Measurements from ENCODE around the gene ITPA. TPM values are rescaled to one million over a fixed set of nuclear protein-coding genes. Genes with fewer than 3 reads are reported as not detected.

Gene ITPA
- total RNA-seq, 4 donors from 2014 or later: 35.7 to 76.7 (median 51.8) TPM

DNA sequence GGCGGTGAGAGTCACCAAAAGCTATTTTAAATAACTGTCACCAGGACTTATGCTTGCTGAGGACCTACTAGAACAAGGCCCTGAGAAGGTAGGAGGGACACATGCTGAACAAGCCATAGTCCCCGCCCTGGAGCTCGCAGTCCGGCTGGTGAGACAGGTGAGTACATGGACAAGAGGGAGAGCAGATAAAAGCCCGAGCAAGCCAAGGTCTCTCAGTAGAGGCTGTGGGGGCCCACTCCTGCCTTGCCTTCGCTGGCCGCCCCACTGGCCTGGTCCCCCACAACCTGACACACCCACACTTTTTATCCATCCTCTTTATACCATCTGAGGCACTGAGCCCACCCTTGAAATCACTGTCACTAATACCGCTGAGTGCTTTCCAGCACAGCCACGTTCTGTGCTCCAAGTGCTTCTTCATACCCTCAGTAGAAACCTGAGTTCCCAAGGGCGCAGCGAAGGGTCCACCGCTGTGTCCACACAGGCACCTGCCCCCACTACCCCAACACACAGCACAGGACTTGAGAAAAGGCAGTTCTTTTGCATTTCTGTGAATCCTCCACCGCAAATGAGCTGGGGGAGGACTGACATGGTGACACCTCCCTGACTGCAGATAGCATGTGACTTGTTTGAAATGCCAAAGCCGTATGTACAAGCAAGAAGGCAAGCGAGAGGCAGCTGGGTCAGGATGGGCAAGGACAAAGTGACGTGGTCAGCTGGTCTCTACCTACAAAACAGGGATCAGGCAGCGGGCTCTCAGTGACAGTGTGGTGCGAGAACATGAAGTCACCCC lies 16.9 kb upstream of the ITPA start:
- DNase-seq: no peak
- Histone ChIP-seq H3K36me3 (peaks cover 0 to 81% (median 0%) of the 10 kb centered on the region in 3 donors), H3K27ac (no peak overlapping the region), H3K4me1 (no peaks in the 10 kb centered on the region), H3K27me3 (no peaks in the 10 kb centered on the region), H3K4me3 (no peak overlapping the region), H3K9me3 (no peaks in the 10 kb centered on the region)
- no peak for TF ChIP-seq POLR2A (IDR thresholded peaks at IDR 0.05)
- TF ChIP-seq, protein P1, sequence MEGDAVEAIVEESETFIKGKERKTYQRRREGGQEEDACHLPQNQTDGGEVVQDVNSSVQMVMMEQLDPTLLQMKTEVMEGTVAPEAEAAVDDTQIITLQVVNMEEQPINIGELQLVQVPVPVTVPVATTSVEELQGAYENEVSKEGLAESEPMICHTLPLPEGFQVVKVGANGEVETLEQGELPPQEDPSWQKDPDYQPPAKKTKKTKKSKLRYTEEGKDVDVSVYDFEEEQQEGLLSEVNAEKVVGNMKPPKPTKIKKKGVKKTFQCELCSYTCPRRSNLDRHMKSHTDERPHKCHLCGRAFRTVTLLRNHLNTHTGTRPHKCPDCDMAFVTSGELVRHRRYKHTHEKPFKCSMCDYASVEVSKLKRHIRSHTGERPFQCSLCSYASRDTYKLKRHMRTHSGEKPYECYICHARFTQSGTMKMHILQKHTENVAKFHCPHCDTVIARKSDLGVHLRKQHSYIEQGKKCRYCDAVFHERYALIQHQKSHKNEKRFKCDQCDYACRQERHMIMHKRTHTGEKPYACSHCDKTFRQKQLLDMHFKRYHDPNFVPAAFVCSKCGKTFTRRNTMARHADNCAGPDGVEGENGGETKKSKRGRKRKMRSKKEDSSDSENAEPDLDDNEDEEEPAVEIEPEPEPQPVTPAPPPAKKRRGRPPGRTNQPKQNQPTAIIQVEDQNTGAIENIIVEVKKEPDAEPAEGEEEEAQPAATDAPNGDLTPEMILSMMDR (IDR thresholded peaks at IDR 0.05): no peak

DNA sequence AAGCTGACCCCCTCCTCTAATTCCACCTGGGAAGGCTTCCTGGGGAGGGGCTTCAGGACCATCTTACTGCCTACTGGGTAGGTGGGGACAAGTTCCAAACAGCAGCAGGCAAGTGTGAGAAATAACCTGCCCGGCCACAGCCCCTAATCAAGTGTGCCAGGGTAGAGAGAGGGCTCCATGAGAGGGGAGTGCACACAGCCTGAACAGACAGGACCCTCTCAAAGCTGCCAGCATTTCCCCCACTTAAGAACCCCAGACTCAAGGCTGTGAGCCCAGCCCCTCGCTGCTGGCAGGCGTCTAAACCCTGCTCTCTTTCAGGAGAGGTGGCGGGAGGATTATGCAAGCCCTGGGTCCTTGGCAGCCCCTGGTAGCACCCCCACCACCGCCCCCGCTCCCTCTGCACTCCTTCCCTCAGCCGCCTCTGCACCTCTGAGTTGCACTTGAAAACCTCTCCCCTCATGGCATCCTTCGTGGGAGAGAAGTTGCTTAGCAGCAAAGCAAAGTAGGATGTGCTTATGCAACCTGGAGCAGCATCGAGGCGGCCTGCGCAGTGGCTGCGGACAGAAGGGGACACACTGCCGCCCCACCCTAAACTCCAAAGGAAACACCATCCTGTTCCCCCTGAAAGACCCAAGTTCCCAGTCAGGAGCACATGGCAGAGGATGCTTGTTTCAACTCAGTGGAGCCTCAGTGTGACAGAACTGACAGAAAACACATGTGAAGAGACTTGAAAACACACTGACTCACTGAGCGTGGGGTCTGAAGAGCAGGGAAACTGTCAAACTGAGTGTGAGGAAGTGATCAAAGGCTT lies 15.3 kb upstream of the ITPA start:
- peaks cover 0 to 92% (median 0%) of the 10 kb centered on the region in 3 donors for H3K36me3 ChIP-seq
- no peak for TF ChIP-seq POLR2A (IDR thresholded peaks at IDR 0.05)
- TF ChIP-seq, protein P1 (IDR thresholded peaks at IDR 0.05): no peak
- no peaks in the 10 kb centered on the region for H3K4me1 ChIP-seq
- DNase-seq: no peak
- no peak overlapping the region for H3K4me3 ChIP-seq
- no peaks in the 10 kb centered on the region for H3K27me3 ChIP-seq
- H3K27ac ChIP-seq: no peak overlapping the region
- H3K9me3 ChIP-seq: no peaks in the 10 kb centered on the region

DNA sequence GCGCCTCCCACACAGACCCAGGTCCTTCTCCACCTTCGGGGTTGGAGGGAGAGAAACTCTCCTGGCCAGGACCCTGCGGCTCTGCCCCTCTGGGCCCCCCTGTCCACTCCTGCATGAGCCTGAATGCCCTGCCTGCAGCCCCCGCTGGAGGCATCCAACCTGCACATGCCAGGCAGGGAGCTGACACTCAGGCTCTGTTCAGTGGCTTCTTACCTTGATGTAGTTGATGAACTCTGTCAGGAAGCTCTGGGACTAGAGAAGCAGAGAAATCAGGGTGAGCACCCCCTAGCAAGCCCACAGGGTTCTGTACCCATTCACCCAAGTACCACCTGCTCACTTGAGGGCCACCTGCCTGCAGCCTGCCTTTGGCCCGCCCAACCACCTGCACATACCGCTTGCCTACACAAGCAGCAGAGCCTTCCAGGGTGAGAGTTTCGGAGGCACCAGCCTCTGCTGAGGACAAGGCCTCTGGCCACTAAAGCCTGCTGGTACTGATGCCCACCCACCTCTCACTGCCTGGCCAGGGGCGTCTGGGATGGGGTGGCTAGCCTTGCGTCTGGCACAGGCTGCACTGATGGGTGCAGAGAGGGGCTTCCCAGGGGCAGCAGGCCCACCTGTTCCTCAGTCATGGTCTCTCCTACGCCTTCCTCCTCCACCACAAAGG lies 14.5 kb upstream of the ITPA start:
- peaks cover 0 to 93% (median 0%) of the 10 kb centered on the region in 3 donors for H3K36me3 ChIP-seq
- H3K9me3 ChIP-seq: no peaks in the 10 kb centered on the region
- no peak overlapping the region for H3K27ac ChIP-seq

DNA sequence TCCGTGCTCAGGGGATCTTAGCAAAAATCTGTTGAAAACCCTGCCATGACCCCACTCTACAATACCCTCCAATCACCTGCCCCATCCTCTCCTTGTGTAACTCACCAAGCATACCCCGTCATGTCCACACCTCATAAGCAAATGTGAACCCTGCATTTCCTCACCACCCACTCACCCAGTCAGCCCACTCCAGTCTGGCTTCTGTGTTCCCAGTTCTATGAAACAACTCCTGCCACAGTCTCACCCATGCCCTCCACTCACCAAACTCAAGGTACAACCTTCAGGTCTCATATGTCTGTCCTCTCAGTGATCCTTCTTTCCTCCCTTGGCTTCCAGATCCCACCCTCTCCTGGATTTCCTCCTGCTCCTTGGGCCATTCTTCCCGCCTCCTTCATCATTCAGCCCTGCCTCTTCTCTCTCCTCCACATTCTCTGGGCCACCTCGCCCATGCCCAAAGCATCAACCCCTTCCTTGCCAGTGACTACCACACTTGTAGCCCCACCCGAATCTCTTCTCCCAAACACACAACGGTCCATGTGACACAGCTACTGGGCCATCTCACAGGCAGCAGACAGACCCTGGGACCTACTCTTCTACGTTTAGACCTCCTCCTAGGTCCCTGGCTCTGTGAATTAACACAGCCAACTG lies 13.6 kb upstream of the ITPA start:
- peaks cover 0 to 95% (median 0%) of the 10 kb centered on the region in 3 donors for H3K36me3 ChIP-seq
- H3K9me3 ChIP-seq: no peaks in the 10 kb centered on the region
- no peaks in the 10 kb centered on the region for H3K27me3 ChIP-seq
- no peaks in the 10 kb centered on the region for H3K4me1 ChIP-seq
- DNase-seq: no peak
- no peak overlapping the region for H3K4me3 ChIP-seq
- no peak for TF ChIP-seq POLR2A (IDR thresholded peaks at IDR 0.05)
- TF ChIP-seq, protein P1 (IDR thresholded peaks at IDR 0.05): no peak
- no peak overlapping the region for H3K27ac ChIP-seq

More for the DNA sequence above, 14.5 kb upstream of the ITPA start:
- no peaks in the 10 kb centered on the region for H3K4me1 ChIP-seq
- no peak overlapping the region for H3K4me3 ChIP-seq
- no peaks in the 10 kb centered on the region for H3K27me3 ChIP-seq
- no peak for TF ChIP-seq POLR2A (IDR thresholded peaks at IDR 0.05)
- TF ChIP-seq, protein P1 (IDR thresholded peaks at IDR 0.05): no peak
- DNase-seq: no peak

DNA sequence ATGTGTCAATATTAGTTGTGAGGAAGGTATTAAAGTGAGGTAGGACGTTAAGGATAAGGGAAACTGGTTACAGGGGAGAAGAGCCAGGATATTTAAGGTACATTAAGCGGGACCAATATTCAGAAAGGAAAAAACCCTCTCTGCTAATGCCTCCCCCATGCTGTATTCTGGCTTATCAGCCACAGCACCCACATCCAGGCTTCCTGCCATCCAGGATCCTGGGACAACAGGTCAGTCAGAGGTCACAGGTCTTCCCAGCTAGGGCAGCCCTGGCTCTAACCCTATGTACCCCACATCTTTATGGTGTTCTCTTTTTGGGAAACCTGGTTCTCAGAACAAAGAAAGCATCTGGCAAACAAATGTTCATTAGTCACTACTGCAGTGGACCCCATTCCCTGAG lies 10.1 kb upstream of the ITPA start:
- no peak overlapping the region for H3K4me3 ChIP-seq
- TF ChIP-seq, protein P1 (IDR thresholded peaks at IDR 0.05): no peak
- no peak for TF ChIP-seq POLR2A (IDR thresholded peaks at IDR 0.05)
- H3K27me3 ChIP-seq: no peaks in the 10 kb centered on the region
- peaks cover 0 to 15% (median 7%) of the 10 kb centered on the region in 4 donors for H3K4me1 ChIP-seq
- no peaks in the 10 kb centered on the region for H3K9me3 ChIP-seq
- no peak overlapping the region for H3K27ac ChIP-seq
- peaks cover 0 to 65% (median 0%) of the 10 kb centered on the region in 3 donors for H3K36me3 ChIP-seq
- DNase-seq: no peak
